CD4-positive, alpha-beta T cell (primary cell): Measurements from ENCODE around the gene NATD1. TPM values are rescaled to one million over a fixed set of nuclear protein-coding genes. Genes with fewer than 3 reads are reported as not detected.

Experiments
- ATAC-seq: fragments of 200-7000 bp; cut with Tn5 transposase; one replicate; pipeline ENCODE4 v1.10.0; 2022; ENCODE audit warnings: mild to moderate bottlenecking; ENCODE audit not compliant: poor library complexity
- CTCF ChIA-PET: fragments of 350-600 bp; sonication (Branson Sonifier 250); formaldehyde crosslinking; loops from one replicate; lab custom pipeline; 2021; ENCODE audit warnings: antibody characterized with exemption, inconsistent platforms; lab: Charles Lee
- POLR2A ChIA-PET: fragments of 350-600 bp; sonication (Branson Sonifier 250); formaldehyde crosslinking; loops from one replicate; lab custom pipeline; 2021; ENCODE audit warnings: antibody characterized with exemption, inconsistent platforms; lab: Charles Lee
- DNase-seq, 14 experiments: peaks; one replicate each; pipeline ENCODE4 v3.0.0-alpha.2; 2013 to 2020; ENCODE audit warnings: mixed read lengths in 2 of 14
- H3K27ac ChIP-seq, 2 donors: one replicate each; pipeline versions ENCODE4 v1.5.1 to v1.7.0; 2013; ENCODE audit warnings: low read length in 2 of 2, low read depth in 1 of 2, mild to moderate bottlenecking in 1 of 2
- H3K27me3 ChIP-seq, 2 experiments: 1 replicate in 1 of 2; 2 replicates in 1 of 2; pipeline versions ENCODE4 v1.6.1 to v1.7.0; 2013; ENCODE audit warnings: low read length in 2 of 2, control low read depth in 1 of 2, mild to moderate bottlenecking in 1 of 2, moderate library complexity in 1 of 2; ENCODE audit not compliant: insufficient read depth in 2 of 2, control insufficient read depth in 1 of 2
- H3K36me3 ChIP-seq: one replicate; pipeline ENCODE4 v1.6.1; 2013; ENCODE audit warnings: low read length, control low read depth; ENCODE audit not compliant: insufficient read depth
- H3K4me1 ChIP-seq: one replicate; pipeline ENCODE4 v1.6.1; 2013; ENCODE audit warnings: low read length, control low read depth; ENCODE audit not compliant: insufficient read depth
- H3K4me3 ChIP-seq: one replicate; pipeline ENCODE4 v1.5.1; 2013; ENCODE audit warnings: mild to moderate bottlenecking, low read length, moderate library complexity
- H3K9me3 ChIP-seq, 2 experiments: 1 replicate in 1 of 2; 2 replicates in 1 of 2; pipeline versions ENCODE4 v1.6.1 to v1.7.0; 2013; ENCODE audit warnings: low read length in 2 of 2, mild to moderate bottlenecking in 2 of 2, control low read depth in 1 of 2, moderate library complexity in 1 of 2; ENCODE audit not compliant: control insufficient read depth in 1 of 2, insufficient read depth in 1 of 2
- H3K27ac Mint-ChIP-seq: one replicate; pipeline ENCODE4 v1.8.0; 2020; ENCODE audit warnings: mixed read lengths
- H3K27me3 Mint-ChIP-seq: one replicate; pipeline ENCODE4 v1.8.0; 2021; ENCODE audit warnings: mixed read lengths
- H3K36me3 Mint-ChIP-seq: one replicate; pipeline ENCODE4 v1.8.0; 2021; ENCODE audit warnings: low read depth, mixed read lengths
- H3K4me1 Mint-ChIP-seq: one replicate; pipeline ENCODE4 v1.8.0; 2021; ENCODE audit warnings: low read depth, mixed read lengths
- H3K4me3 Mint-ChIP-seq: one replicate; pipeline ENCODE4 v1.8.0; 2020; ENCODE audit warnings: mild to moderate bottlenecking, mixed read lengths
- H3K9me3 Mint-ChIP-seq: one replicate; pipeline ENCODE4 v1.8.0; 2020; ENCODE audit warnings: mixed read lengths
- intact Hi-C, 2 experiments: fragments of 100-400 bp; cut with DNase I in 1 of 2; cut with micrococcal nuclease in 1 of 2; formaldehyde crosslinking; loops; one replicate each; pipeline versions ENCODE4 v1.15.1 to v1.9.0; 2023 to 2025; cut with DNase I, micrococcal nuclease
- total RNA-seq, 174 experiments: library from RNA in 2 of 174; stranded (reverse) in 2 of 174; gene quantifications; one replicate each; pipeline ENCODE4 v1.2.3 and lab custom pipeline; 2021 to 2026
- TF ChIP-seq, protein P1 (sequence below): fragments of 200-600 bp; IDR thresholded peaks from one replicate; pipeline ENCODE4 v1.8.0; 2022; ENCODE audit warnings: antibody characterized with exemption, mild to moderate bottlenecking

The NATD1 gene
- total RNA-seq, 2 experiments from 2014 or later, result 5.9 to 6.1 TPM

GRCh38 chr17:21298056-21298982, 45.1 kb upstream of the NATD1 start:
- CTCF ChIA-PET, result no interaction called here
- Histone ChIP-seq H3K9me3 (peaks cover 0 to 87% of the 10 kb centered on the region in 2 experiments), H3K27ac (no peak overlapping the region), H3K27me3 (no peaks in the 10 kb centered on the region), H3K4me1 (peaks cover 18% of the 10 kb centered on the region), H3K4me3 (no peak overlapping the region), H3K36me3 (peaks cover 47% of the 10 kb centered on the region)
- no peaks in the 10 kb centered on the region for H3K9me3 Mint-ChIP-seq
- DNase-seq (no peak), ATAC-seq (no peak)
- H3K4me3 Mint-ChIP-seq, result no peak overlapping the region
- POLR2A ChIA-PET, result no interaction called here
- peaks cover 12% of the 10 kb centered on the region for H3K4me1 Mint-ChIP-seq
- H3K36me3 Mint-ChIP-seq, result peaks cover 59% of the 10 kb centered on the region
- intact Hi-C loops, result no loop called here
- no peaks in the 10 kb centered on the region for H3K27me3 Mint-ChIP-seq
- TF ChIP-seq, protein P1, sequence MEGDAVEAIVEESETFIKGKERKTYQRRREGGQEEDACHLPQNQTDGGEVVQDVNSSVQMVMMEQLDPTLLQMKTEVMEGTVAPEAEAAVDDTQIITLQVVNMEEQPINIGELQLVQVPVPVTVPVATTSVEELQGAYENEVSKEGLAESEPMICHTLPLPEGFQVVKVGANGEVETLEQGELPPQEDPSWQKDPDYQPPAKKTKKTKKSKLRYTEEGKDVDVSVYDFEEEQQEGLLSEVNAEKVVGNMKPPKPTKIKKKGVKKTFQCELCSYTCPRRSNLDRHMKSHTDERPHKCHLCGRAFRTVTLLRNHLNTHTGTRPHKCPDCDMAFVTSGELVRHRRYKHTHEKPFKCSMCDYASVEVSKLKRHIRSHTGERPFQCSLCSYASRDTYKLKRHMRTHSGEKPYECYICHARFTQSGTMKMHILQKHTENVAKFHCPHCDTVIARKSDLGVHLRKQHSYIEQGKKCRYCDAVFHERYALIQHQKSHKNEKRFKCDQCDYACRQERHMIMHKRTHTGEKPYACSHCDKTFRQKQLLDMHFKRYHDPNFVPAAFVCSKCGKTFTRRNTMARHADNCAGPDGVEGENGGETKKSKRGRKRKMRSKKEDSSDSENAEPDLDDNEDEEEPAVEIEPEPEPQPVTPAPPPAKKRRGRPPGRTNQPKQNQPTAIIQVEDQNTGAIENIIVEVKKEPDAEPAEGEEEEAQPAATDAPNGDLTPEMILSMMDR, result no peak
- H3K27ac Mint-ChIP-seq, result no peak overlapping the region

DNA sequence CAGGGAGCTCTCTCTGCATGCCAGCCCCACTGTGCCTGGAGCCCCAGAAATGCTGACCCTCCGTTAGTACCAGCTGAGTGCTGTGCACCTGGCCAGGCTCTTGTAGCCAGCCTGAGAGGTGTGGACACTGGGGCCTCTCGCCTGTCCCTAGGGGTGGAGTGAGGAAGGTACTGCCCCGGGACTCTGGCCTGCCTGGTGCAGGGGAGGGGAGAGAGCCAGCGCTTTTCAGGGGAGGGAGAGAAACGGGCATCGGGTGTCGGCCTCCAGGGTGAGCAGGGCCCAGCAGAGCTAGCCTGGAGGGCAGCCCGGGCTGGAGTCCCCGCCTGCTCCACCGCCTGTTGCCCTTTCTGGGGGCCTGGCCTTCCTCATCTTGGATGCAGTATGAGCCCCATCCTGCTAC, 44.4 kb upstream of the NATD1 start:
- ATAC-seq, result no peak
- Mint-ChIP-seq H3K4me3 (no peak overlapping the region), H3K9me3 (no peaks in the 10 kb centered on the region), H3K36me3 (peaks cover 54% of the 10 kb centered on the region), H3K4me1 (peaks cover 15% of the 10 kb centered on the region), H3K27ac (no peak overlapping the region), H3K27me3 (peaks cover 3% of the 10 kb centered on the region)
- Histone ChIP-seq H3K27ac (no peak overlapping the region), H3K4me1 (peaks cover 25% of the 10 kb centered on the region), H3K36me3 (peaks cover 40% of the 10 kb centered on the region), H3K4me3 (no peak overlapping the region), H3K9me3 (peaks cover 0 to 87% of the 10 kb centered on the region in 2 experiments), H3K27me3 (no peaks in the 10 kb centered on the region)
- DNase-seq, result no peak
- CTCF ChIA-PET, result no interaction called here
- TF ChIP-seq, protein P1, result no peak
- intact Hi-C loops, result no loop called here
- POLR2A ChIA-PET, result no interaction called here

GRCh38 chr17:21297026-21297520, 43.9 kb upstream of the NATD1 start:
- H3K9me3 Mint-ChIP-seq, result no peaks in the 10 kb centered on the region
- H3K27me3 Mint-ChIP-seq, result peaks cover 8% of the 10 kb centered on the region
- ChIA-PET POLR2A (no interaction called here), CTCF (no interaction called here)
- H3K36me3 Mint-ChIP-seq, result peaks cover 54% of the 10 kb centered on the region
- no peaks in the 10 kb centered on the region for H3K27me3 ChIP-seq
- no peak for DNase-seq
- H3K9me3 ChIP-seq, result peaks cover 0 to 92% of the 10 kb centered on the region in 2 experiments
- H3K36me3 ChIP-seq, result peaks cover 36% of the 10 kb centered on the region
- no peak overlapping the region for H3K27ac Mint-ChIP-seq
- no peak for ATAC-seq
- H3K4me1 ChIP-seq, result peaks cover 25% of the 10 kb centered on the region
- intact Hi-C loops, result no loop called here
- H3K4me3 Mint-ChIP-seq, result no peak overlapping the region
- peaks cover 20% of the 10 kb centered on the region for H3K4me1 Mint-ChIP-seq
- H3K4me3 ChIP-seq, result no peak overlapping the region
- TF ChIP-seq, protein P1, result no peak
- no peak overlapping the region for H3K27ac ChIP-seq
